Stimulated activated naive CD8-positive, alpha-beta T cell treated with anti-CD3 and anti-CD28 coated beads, Interleukin-15, Interleukin-2, amounts not matched to agents 100 ng/mL and 50 ng/mL, for 24 hours (primary cell): Measurements from ENCODE around the gene FAM219A.
"Not testable (repeated sequence)": the region's sequence is repeated elsewhere in the genome, so short reads cannot be mapped to it uniquely, and the experiment has no call there.

ENCODE experiments used
- H3K27ac Mint-ChIP-seq: one replicate; pipeline ENCODE4 v1.8.0; 2021; ENCODE audit warnings: mild to moderate bottlenecking, mixed read lengths
- H3K27me3 Mint-ChIP-seq: one replicate; pipeline ENCODE4 v1.8.0; 2021; ENCODE audit warnings: mixed read lengths
- H3K36me3 Mint-ChIP-seq: one replicate; pipeline ENCODE4 v1.8.0; 2021; ENCODE audit warnings: low read depth, mixed read lengths
- H3K4me1 Mint-ChIP-seq: one replicate; pipeline ENCODE4 v1.8.0; 2021; ENCODE audit warnings: low read depth, mixed read lengths
- H3K4me3 Mint-ChIP-seq: one replicate; pipeline ENCODE4 v1.8.0; 2021; ENCODE audit warnings: mild to moderate bottlenecking, mixed read lengths
- H3K9me3 Mint-ChIP-seq: one replicate; pipeline ENCODE4 v1.8.0; 2021; ENCODE audit warnings: mixed read lengths

The FAM219A gene

GRCh38 chr9:34443533-34443932, 14.8 kb downstream of the FAM219A start:
- no peaks in the 10 kb centered on the region for H3K9me3 Mint-ChIP-seq
- peaks cover 8% of the 10 kb centered on the region for H3K4me1 Mint-ChIP-seq
- no peak overlapping the region for H3K27ac Mint-ChIP-seq

GRCh38 chr9:34442770-34443169, 15.6 kb downstream of the FAM219A start:
- Mint-ChIP-seq H3K27me3 (no peaks in the 10 kb centered on the region), H3K9me3 (no peaks in the 10 kb centered on the region), H3K4me1 (peaks cover 8% of the 10 kb centered on the region), H3K36me3 (no peaks in the 10 kb centered on the region), H3K4me3 (no peak overlapping the region), H3K27ac (no peak overlapping the region)

More at GRCh38 chr9:34443533-34443932, 14.8 kb downstream of the FAM219A start:
- H3K27me3 Mint-ChIP-seq: no peaks in the 10 kb centered on the region
- no peak overlapping the region for H3K4me3 Mint-ChIP-seq
- H3K36me3 Mint-ChIP-seq: no peaks in the 10 kb centered on the region

GRCh38 chr9:34440017-34440416, 18.4 kb downstream of the FAM219A start:
- H3K4me3 Mint-ChIP-seq: no peak overlapping the region
- peaks cover 8% of the 10 kb centered on the region for H3K4me1 Mint-ChIP-seq

GRCh38 chr9:34438465-34438864, 19.9 kb downstream of the FAM219A start:
- not testable (repeated sequence) for H3K4me3 Mint-ChIP-seq, H3K27ac Mint-ChIP-seq, H3K27me3 Mint-ChIP-seq, H3K9me3 Mint-ChIP-seq, H3K36me3 Mint-ChIP-seq, H3K4me1 Mint-ChIP-seq

More at GRCh38 chr9:34440017-34440416, 18.4 kb downstream of the FAM219A start:
- Mint-ChIP-seq H3K36me3 (no peaks in the 10 kb centered on the region), H3K27me3 (no peaks in the 10 kb centered on the region), H3K9me3 (no peaks in the 10 kb centered on the region), H3K27ac (no peak overlapping the region)

- not testable (repeated sequence) for H3K4me1 Mint-ChIP-seq, H3K4me3 Mint-ChIP-seq, H3K9me3 Mint-ChIP-seq, H3K27me3 Mint-ChIP-seq, H3K36me3 Mint-ChIP-seq, H3K27ac Mint-ChIP-seq
Measured at GRCh38 chr9:34437926-34438307, 20.5 kb downstream of the FAM219A start.

DNA sequence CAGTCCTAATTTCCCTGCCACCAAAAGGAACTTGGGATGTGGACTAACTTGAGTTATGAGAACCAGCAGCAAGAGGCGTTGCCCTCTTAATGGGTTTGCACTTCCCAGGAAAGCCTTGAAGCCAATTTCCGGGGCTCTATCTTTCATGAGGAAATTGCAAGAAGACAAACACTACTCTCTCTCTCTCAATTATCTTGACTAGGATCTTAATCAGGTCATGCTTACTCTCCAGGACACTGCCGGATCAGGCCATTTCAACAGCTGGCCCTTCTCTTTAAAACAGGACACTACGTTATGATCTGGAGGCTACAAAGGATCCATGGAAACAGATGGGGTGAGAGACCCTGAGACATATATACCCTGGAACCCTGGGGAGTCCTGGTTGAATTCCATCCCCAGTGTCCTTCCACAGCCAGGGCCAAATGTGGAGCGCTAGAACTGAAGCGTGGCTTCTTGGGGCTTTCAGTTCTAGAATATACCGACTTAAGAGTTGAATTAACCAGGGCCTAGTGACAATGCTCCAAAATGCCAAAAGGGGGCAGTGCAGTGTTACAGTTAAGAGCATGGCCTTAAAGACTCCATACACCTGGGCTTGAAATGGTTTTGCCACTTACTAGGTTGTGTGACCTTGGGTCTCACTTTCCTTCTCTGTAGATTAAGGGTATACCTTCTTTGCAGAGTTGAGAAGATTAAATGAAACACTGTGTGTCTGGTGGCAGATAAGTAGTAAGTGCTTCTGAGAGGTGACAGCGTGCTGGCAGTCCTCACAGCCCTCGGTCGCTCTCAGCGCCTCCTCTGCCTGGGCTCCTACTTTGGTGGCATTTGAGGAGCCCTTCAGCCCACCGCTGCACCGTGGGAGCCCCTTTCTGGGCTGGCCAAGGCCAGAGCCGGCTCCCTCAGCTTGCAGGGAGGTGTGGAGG, 21.1 kb downstream of the FAM219A start:
- H3K36me3 Mint-ChIP-seq: no peaks in the 10 kb centered on the region
- no peak overlapping the region for H3K27ac Mint-ChIP-seq
- H3K27me3 Mint-ChIP-seq: no peaks in the 10 kb centered on the region
- no peak overlapping the region for H3K4me3 Mint-ChIP-seq
- no peaks in the 10 kb centered on the region for H3K9me3 Mint-ChIP-seq
- H3K4me1 Mint-ChIP-seq: peaks cover 8% of the 10 kb centered on the region

DNA sequence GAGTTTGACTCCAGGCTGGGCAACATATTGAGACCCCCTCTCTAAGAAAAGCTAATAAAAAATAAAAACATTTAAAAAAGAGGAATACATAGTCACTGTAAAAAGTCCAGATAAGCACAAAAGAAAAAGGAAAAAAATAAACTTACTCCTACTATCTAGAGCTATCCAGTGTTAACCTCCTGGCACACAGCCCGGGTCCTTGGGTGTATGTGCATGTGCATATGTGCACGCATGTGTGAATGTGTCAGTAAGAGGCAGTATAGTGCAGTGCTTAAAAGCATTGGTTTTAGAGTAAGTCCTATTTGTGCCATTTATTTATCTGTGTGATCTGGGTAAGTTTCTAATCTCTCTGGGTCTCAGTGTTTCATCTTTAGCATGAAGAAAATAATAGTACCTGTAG, 26.7 kb downstream of the FAM219A start:
- Mint-ChIP-seq H3K9me3 (no peaks in the 10 kb centered on the region), H3K27ac (no peak overlapping the region), H3K27me3 (no peaks in the 10 kb centered on the region), H3K4me1 (no peaks in the 10 kb centered on the region), H3K4me3 (no peak overlapping the region), H3K36me3 (no peaks in the 10 kb centered on the region)

DNA sequence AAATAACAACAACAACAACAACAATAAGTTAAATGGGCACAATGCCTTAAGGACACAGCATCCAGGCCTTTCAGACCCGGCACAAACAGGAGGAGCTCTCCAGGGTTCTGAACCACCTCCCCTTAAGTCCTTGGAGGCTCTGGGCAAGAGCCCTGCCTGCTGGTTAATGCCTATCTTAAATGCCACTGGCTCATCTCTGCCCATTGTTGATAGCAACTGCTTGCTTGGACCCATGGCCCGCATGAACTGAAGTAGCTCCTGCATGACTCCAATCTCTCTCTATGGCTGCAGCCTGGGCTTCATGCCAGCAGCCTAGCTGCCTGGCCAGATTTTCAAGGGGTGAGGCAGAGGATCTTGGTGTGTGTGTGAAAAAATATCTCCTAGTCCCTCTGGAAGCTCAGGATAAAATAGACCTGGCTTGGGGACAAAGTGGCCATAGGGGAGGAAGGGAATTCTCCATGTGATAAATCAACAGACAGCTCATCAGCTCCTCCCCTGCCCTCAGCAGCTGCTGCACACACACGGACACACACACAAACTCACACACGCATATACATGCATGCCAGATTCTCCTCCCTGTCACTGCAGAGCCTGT, 27.4 kb downstream of the FAM219A start:
- H3K27me3 Mint-ChIP-seq: no peaks in the 10 kb centered on the region
- no peak overlapping the region for H3K4me3 Mint-ChIP-seq
- no peaks in the 10 kb centered on the region for H3K9me3 Mint-ChIP-seq

DNA sequence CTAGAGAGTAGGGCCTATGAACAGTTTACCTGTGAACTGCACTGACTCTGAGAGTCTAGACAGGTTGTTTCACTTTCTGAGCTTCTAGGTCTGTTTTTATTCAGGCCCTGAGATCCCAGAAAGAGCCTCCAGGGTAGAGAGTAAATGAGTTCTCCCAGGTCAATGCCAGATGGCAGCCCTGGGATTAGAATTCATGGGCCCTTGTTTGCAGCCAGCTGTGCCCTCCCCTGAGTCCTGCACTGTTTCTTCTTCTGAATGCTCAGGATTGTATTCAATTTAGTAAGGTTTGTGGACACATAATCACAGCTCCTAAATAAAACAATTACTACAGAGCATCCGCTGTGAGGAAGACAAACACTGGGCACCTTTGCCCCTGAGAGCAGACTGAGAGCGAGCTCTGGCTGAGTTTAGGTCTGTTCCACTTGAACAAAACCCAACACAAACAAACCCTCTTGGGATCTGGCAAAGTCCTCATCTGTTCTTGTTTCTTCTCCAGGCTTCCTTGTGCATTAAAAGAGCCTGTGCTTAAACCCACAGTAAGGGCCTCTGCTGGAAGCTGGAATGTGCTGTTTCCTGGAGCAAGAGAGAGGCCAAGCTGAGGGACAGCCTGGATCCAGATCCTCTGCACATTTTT, 29.9 kb downstream of the FAM219A start:
- no peaks in the 10 kb centered on the region for H3K9me3 Mint-ChIP-seq
- no peak overlapping the region for H3K4me3 Mint-ChIP-seq
- no peaks in the 10 kb centered on the region for H3K36me3 Mint-ChIP-seq
- H3K27ac Mint-ChIP-seq: no peak overlapping the region
- H3K4me1 Mint-ChIP-seq: no peaks in the 10 kb centered on the region
- no peaks in the 10 kb centered on the region for H3K27me3 Mint-ChIP-seq

More for the DNA sequence above, 27.4 kb downstream of the FAM219A start:
- H3K27ac Mint-ChIP-seq: no peak overlapping the region
- H3K4me1 Mint-ChIP-seq: no peaks in the 10 kb centered on the region
- H3K36me3 Mint-ChIP-seq: no peaks in the 10 kb centered on the region

- Mint-ChIP-seq H3K27me3 (no peaks in the 10 kb centered on the region), H3K27ac (no peak overlapping the region), H3K4me1 (no peaks in the 10 kb centered on the region), H3K9me3 (no peaks in the 10 kb centered on the region), H3K36me3 (no peaks in the 10 kb centered on the region), H3K4me3 (no peak overlapping the region)
Measured at GRCh38 chr9:34426347-34427074, 31.9 kb downstream of the FAM219A start.

DNA sequence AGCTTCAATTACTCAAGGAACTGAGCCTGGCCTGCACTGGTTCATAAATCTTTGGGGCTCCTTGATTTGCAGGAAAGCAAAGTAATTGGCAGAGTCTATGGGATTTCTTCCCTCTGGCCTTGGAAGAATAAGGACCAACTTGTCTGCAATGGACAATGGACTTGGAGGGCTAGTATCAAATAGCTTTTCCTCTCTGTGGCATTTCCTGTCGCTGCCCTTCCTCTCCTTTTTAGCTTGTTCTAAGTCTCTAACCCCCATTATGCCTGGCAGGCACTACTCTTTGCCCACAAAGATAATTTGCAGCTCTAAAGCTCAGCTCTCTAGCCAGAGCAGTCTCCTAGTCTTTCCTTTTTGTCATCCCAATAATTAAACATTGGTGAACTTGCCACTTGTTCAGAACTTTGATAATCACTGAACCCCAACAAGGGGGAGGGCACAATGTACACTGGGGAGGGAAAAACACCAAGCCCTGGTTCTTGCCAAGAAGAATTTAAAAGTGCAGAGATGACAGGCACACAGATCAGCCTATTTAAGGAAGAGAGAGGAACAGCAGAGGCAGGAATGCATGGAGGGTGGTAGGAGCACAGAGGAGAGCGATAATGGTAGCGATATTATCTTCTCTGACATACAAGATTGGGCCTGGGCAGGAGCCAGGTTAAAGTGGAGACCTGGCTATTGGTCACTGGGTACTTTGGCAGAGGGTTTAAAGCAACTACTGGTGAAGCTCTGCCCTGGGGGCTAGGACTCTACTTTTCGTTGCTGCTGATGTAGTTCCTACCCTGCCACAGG, 38.5 kb downstream of the FAM219A start:
- no peaks in the 10 kb centered on the region for H3K36me3 Mint-ChIP-seq
- no peaks in the 10 kb centered on the region for H3K9me3 Mint-ChIP-seq
- no peak overlapping the region for H3K4me3 Mint-ChIP-seq
- H3K27ac Mint-ChIP-seq: no peak overlapping the region
- no peaks in the 10 kb centered on the region for H3K4me1 Mint-ChIP-seq
- no peaks in the 10 kb centered on the region for H3K27me3 Mint-ChIP-seq

DNA sequence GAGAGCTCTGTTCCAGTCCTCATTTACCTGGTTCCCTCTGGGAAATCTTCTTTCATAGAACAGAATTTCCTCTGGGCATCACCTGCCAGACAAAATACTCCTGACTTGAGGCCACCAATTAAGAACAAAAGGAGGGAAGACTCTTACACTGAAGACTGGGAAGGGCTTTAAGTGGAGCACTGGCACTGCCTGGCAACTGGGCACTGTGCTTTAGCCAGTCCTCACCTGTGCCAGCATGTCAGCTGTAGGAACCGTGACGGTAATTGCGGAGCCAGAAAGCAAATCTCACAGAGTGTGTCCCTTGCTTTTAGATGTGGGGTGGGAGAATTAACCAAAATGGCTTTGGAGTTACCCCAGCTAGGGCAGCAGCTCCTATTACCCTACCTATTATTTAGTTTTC, 40.6 kb downstream of the FAM219A start:
- H3K4me1 Mint-ChIP-seq: no peaks in the 10 kb centered on the region
- H3K27ac Mint-ChIP-seq: no peak overlapping the region
- H3K27me3 Mint-ChIP-seq: no peaks in the 10 kb centered on the region
- no peak overlapping the region for H3K4me3 Mint-ChIP-seq
- H3K36me3 Mint-ChIP-seq: no peaks in the 10 kb centered on the region
- no peaks in the 10 kb centered on the region for H3K9me3 Mint-ChIP-seq

GRCh38 chr9:34413231-34413852, 45.0 kb downstream of the FAM219A start:
- Mint-ChIP-seq H3K9me3 (no peaks in the 10 kb centered on the region), H3K4me1 (no peaks in the 10 kb centered on the region), H3K36me3 (no peaks in the 10 kb centered on the region), H3K27me3 (no peaks in the 10 kb centered on the region), H3K4me3 (no peak overlapping the region), H3K27ac (no peak overlapping the region)

- no peaks in the 10 kb centered on the region for H3K27me3 Mint-ChIP-seq
- H3K9me3 Mint-ChIP-seq: no peaks in the 10 kb centered on the region
- no peak overlapping the region for H3K27ac Mint-ChIP-seq
- no peaks in the 10 kb centered on the region for H3K4me1 Mint-ChIP-seq
- H3K36me3 Mint-ChIP-seq: no peaks in the 10 kb centered on the region
- H3K4me3 Mint-ChIP-seq: no peak overlapping the region
Measured at GRCh38 chr9:34412336-34412735, 46.0 kb downstream of the FAM219A start.
